HL-60/S4 (cell line): ENCODE results near the gene MRPL17.
"Not testable (repeated sequence)": the region's sequence is repeated elsewhere in the genome, so short reads cannot be mapped to it uniquely, and the experiment has no call there.

Experiments used
- in situ Hi-C: fragments of 300-500 bp; cut with MboI; formaldehyde crosslinking; loops from 2 replicates; pipeline ENCODE4 v1.14.3; 2022; ENCODE audit warnings: low sequenced_read_pairs

Gene MRPL17

GRCh38 chr11:6684068-6684467 lies 928 bp upstream of the MRPL17 start:
- in situ Hi-C loops = not testable (repeated sequence)

- in situ Hi-C loops = no loop called here
Observed at GRCh38 chr11:6682591-6682935, 577 bp downstream of the MRPL17 start.

- in situ Hi-C loops = no loop called here
Observed at GRCh38 chr11:6681949-6682348, 1.2 kb downstream of the MRPL17 start.

- in situ Hi-C loops = no loop called here
Observed at GRCh38 chr11:6681505-6681904, 1.6 kb downstream of the MRPL17 start.

GRCh38 chr11:6677018-6677417 lies 6.1 kb downstream of the MRPL17 start:
- in situ Hi-C loops = loop anchor here (10.0 kb wide), 1 partner anchor 62 kb away; the partner anchor contains the start of genes TAF10 and TPP1

- in situ Hi-C loops = loop anchor here (10.0 kb wide), 1 partner anchor 60 kb away; the partner anchor contains the start of genes TAF10 and TPP1
Observed at GRCh38 chr11:6674862-6675261, 8.3 kb downstream of the MRPL17 start.

GRCh38 chr11:6674219-6674597 lies 8.9 kb downstream of the MRPL17 start:
- in situ Hi-C loops = loop anchor here (10.0 kb wide), 1 partner anchor 59 kb away; the partner anchor contains the start of genes TAF10 and TPP1

- in situ Hi-C loops = loop anchor here (10.0 kb wide), 1 partner anchor 59 kb away; the partner anchor contains the start of genes TAF10 and TPP1
Observed at GRCh38 chr11:6673523-6674218, 9.5 kb downstream of the MRPL17 start.

GRCh38 chr11:6671991-6672390 lies 11.1 kb downstream of the MRPL17 start:
- in situ Hi-C loops = loop anchor here (10.0 kb wide), 1 partner anchor 57 kb away; the partner anchor contains the start of genes TAF10 and TPP1

- in situ Hi-C loops = loop anchor here (10.0 kb wide), 1 partner anchor 56 kb away; the partner anchor contains the start of genes TAF10 and TPP1
Observed at GRCh38 chr11:6670202-6670830, 12.8 kb downstream of the MRPL17 start.

GRCh38 chr11:6667733-6668374 lies 15.3 kb downstream of the MRPL17 start:
- in situ Hi-C loops = no loop called here

- in situ Hi-C loops = no loop called here
Observed at GRCh38 chr11:6666302-6667183, 16.6 kb downstream of the MRPL17 start.

GRCh38 chr11:6664551-6664950 lies 18.6 kb downstream of the MRPL17 start:
- in situ Hi-C loops = no loop called here

GRCh38 chr11:6663794-6664469 lies 19.2 kb downstream of the MRPL17 start:
- in situ Hi-C loops = no loop called here

- in situ Hi-C loops = no loop called here
Observed at GRCh38 chr11:6660712-6661111, 22.4 kb downstream of the MRPL17 start.

- in situ Hi-C loops = no loop called here
Observed at GRCh38 chr11:6658647-6659046, 24.5 kb downstream of the MRPL17 start.

GRCh38 chr11:6657346-6657745 lies 25.8 kb downstream of the MRPL17 start:
- in situ Hi-C loops = no loop called here

GRCh38 chr11:6656936-6657335 lies 26.2 kb downstream of the MRPL17 start:
- in situ Hi-C loops = no loop called here

GRCh38 chr11:6656584-6656915 lies 26.6 kb downstream of the MRPL17 start:
- in situ Hi-C loops = no loop called here
